GM12875 (cell line): Measurements from ENCODE around the gene OR2L8.

Source experiments
- H3K4me3 ChIP-seq: one replicate; pipeline ENCODE4 v1.5.1; 2011; ENCODE audit warnings: low read depth, low read length, control low read depth
- TF ChIP-seq, protein P1 (sequence below): IDR thresholded peaks from 2 replicates; pipeline ENCODE4 v1.5.1; 2011; ENCODE audit warnings: low read depth, mild to moderate bottlenecking, control low read depth, inconsistent platforms, low read length, moderate library complexity, borderline replicate concordance; ENCODE audit not compliant: insufficient read depth

Gene OR2L8

DNA sequence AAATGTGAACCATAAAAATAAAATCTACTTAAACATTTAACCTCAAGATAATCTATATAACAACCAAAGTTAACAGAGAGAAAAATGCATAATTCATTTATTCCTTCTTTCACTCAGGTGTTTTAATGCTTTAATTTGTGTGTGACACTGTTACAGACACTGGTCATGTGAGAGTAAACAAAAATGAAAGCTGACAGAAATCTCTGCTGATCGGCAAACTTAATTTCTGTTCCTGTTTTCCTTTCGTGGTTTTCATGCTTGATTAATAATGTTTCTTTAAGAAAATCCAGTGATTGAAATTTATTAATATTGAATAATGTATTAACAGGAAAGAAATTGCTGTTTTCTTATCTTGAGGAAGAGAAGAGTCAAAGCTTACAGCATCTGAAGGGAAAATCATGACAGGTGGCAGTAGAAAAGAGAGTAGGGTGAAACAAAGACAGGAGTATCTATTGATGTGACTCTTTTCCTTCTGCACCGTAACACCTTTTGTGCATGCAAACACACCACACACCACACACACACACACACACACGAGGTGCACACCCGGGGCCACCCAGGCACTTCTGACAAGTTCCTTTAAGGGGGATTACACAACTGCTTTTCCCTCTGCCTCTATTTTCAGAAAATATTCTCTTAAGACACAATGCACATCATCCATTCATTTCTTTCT, 18.0 kb downstream of the OR2L8 start:
- TF ChIP-seq, protein P1, sequence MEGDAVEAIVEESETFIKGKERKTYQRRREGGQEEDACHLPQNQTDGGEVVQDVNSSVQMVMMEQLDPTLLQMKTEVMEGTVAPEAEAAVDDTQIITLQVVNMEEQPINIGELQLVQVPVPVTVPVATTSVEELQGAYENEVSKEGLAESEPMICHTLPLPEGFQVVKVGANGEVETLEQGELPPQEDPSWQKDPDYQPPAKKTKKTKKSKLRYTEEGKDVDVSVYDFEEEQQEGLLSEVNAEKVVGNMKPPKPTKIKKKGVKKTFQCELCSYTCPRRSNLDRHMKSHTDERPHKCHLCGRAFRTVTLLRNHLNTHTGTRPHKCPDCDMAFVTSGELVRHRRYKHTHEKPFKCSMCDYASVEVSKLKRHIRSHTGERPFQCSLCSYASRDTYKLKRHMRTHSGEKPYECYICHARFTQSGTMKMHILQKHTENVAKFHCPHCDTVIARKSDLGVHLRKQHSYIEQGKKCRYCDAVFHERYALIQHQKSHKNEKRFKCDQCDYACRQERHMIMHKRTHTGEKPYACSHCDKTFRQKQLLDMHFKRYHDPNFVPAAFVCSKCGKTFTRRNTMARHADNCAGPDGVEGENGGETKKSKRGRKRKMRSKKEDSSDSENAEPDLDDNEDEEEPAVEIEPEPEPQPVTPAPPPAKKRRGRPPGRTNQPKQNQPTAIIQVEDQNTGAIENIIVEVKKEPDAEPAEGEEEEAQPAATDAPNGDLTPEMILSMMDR: no peak

GRCh38 chr1:247992986-247993385, 44.3 kb downstream of the OR2L8 start:
- no peak overlapping the region for H3K4me3 ChIP-seq
- TF ChIP-seq, protein P1: no peak

More for the DNA sequence above, 18.0 kb downstream of the OR2L8 start:
- H3K4me3 ChIP-seq: no peak overlapping the region

DNA sequence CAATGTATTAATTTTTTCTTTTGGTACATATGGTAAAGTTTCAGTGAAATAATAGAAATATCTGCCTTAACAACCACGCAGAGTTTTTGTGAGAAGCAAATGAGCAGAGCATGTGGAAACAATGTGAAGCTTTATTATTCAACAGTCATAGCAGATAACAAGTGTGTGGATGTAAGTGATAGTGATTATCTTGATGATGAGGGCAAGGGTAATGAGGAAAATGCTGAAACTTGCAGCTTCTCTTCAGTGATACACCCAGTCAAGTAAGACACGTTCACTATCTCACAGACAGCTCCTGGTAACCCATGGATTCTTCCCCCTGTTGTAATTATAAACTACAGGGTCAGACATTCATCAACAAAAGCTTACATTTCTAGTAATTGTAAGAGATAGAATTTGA, 50.2 kb downstream of the OR2L8 start:
- no peak overlapping the region for H3K4me3 ChIP-seq
- TF ChIP-seq, protein P1: no peak
